Stimulated activated CD4-positive, alpha-beta T cell treated with anti-CD3 and anti-CD28 coated beads, TNF-alpha, amount 100 ng/mL, for 24 hours (primary cell): ENCODE data around the gene CLCNKA.
A peak's percentile ranks its signal among the peaks of the same experiment; 100 is the strongest.
"Not testable (repeated sequence)": the region's sequence is repeated elsewhere in the genome, so short reads cannot be mapped to it uniquely, and the experiment has no call there.

Experiments
- DNase-seq, 3 experiments: peaks; one replicate each; pipeline ENCODE4 v3.0.0-alpha.2; 2020; ENCODE audit warnings: low read depth in 3 of 3

Gene CLCNKA

DNA sequence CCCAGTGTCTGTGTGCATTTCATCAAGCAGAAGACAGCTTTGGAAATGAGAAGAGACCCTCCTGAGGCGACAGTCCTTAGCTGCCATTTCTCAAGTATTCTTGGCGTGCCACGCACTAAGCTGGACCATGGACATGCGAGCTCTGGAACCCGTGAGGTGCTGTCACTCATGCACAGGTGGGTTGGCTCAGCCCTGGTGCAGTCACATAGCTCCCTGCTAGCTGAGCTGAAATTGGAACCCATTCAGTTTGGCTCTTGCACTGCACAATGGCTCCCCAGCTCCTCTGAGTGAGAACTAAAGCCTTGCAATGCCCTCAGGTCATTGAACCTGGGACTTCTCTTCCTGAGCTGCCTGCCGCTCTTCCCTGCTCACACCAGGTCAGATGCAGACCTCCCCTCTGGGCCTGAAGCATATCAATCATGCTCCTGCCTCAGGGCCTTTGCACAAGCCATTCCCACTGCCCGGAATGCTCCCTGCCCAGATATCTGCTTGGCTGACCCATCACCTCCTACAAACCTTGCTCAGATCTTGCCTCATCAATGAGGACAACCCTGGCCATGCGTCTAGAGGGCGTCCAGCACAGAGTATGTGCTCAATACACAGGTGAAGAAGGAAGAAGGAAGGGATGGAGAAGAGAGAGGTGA, 24.1 kb upstream of the CLCNKA start:
- no peak for DNase-seq

DNA sequence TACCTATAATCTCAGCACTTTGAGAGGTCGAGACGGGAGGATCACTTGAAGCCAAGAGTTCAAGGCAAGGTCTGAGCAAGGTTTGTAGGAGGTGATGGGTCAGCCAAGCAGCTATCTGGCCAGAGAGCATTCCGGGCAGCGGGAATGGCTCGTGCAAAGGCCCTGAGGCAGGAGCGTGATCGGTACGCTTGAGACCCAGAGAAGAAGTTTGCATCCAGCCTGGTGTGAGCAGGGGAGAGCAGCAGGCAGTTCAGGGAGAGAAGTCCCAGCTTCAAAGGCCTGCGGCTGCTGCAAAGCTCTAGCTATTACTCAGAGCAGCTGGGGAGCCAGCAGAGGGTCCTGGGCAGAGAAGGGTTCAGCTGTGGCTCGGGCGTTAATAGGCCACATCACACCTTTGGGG, 22.9 kb upstream of the CLCNKA start:
- DNase-seq: no peak

DNA sequence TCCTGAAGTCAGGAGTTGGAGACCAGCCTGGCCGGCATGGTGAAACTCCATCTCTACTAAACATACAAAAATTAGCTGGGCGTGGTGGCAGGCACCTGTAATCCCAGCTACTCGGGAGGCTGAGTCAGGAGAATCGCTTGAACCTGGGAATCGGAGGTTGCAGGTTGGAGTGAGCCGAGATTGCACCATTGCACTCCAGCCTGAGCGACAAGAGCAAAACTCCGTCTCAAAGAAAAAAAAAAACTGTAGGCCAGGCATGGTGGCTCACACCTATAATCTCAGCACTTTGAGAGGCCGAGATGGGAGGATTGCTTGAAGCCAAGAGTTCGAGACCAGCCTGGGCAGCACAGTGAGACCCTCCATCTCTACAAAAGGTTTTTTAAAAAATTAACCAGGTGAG, 20.6 kb upstream of the CLCNKA start:
- DNase-seq: not testable (repeated sequence)

DNA sequence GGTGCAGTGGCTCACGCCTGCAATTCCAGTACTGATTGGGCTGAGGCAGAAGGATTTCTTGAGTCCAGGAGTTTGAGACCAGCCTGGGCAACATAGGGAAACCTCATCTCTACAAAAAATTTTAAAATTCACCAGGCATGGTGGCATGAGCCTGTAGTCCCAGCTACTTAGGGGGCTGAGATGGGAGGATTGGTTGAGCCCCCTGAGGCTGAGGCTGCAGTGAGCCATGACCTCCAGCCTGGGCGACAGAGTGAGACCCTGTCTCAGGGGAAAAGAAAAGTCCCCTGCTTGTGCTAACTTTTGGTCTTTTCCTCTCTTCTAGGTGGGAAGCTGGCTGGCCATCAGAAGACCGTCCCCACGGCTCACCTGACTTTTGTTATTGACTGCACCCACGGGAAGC, 16.2 kb upstream of the CLCNKA start:
- DNase-seq: no peak

DNA sequence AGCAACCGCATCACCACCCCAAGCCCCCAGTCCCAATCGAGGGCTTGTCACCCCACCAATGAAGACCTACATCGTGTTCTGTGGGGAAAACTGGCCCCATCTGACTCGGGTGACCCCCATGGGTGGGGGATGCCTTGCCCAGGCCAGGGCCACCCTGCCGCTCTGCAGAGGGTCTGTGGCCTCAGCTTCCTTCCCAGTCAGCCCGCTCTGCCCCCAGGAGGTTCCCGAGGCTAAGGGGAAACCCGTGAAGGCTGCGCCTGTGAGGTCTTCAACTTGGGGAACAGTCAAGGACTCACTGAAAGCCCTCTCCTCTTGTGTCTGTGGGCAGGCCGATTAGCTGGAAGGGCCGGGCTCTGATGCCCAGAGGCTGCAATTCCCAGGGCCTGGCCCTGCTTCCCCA, 15.8 kb upstream of the CLCNKA start:
- DNase-seq: no peak

DNA sequence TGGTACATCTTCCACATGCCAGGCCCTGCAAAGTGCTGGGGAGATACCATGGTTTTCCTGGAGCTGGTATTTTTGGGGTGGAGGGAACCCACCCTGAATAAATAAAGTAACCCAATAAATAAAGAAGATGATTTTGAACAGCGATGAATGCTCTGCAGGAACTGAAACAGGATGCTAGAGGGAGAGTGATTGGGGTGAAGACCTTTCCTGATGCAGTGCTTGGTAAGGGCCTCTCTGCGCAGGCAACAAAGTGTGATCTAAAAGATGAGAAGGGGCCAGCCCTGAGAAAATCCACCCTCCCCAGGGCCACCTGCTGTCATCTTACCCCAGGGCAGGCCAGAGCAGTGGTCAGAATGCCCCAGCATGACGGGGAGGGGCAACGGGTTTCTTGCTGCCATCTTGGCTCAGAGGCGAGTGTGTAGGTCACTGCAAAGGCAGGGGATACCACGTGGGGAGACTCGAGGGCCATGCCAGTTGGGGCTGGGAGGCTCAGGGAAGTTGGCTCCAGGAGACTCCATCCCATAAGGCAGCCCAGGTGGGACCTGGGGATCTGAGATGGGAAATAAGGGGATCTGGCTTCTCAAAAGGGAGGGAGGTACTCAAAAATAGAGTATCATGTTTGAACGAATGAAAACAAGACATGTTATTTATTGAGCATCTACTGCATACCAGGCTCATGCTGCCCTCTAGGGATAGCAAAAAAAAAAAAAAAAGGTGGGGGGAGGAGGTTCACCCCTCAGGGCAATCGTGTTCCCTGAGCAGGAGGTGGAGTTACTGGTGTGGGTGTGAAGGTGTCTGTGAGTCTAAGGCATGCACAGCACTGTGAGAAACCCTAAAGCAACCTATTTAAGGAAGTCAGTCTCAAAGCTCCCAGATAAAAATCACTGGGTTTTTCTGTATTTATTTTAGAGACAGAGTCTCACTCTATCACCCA, 15.0 kb upstream of the CLCNKA start:
- no peak for DNase-seq

DNA sequence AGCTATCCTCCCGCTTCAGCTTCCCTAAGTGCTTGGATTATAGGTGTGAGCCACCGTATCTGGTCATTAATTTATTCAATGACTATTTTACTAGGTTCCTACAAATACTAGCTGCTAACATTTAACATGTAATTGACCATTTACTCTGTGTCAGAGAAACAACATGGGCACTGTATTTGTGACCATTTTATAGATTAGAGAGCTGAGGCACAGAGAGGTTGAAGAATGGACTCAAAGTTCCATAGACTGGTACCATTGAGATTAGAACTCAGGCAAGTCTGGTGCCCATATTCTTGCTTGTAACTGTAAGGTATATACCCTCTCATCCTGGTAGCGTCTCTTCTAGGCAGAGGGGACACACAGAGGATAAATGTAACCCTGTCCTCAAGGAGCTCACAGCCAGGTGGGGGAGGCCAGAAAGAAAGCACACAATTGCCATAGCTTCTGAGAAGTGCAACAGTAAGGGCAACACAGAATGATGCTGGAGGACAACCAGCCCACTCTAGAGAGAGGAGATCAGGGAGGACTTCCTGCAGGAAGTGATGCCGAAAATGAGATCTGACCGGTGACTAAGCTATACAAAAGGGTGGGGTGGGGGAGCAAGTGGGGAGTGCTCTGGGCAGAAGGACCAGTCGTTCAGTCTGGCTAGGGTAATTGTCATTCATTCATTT, 14.0 kb upstream of the CLCNKA start:
- no peak for DNase-seq

DNA sequence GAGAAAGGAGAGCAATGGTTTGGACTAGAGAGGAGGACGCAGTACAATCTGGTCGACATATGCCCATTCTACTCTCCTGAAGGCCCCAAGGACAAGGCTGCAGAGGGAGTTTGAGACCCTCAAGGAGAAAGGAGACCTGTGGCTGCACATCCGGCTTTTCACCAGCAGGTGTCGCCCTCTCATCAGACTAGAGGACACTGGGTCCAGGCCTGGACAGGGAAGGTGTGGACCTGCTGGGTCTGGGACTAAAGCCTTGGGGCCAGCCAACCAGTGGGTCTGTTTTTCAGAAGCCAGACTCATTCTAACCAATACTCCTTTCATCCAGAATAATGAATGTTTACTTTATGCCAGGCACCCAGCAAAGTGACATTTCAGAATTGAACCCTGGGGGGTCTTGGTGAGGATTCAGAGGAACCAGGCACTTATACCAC, 12.8 kb upstream of the CLCNKA start:
- peak; percentile 48 to 76 (median 72) for DNase-seq

DNA sequence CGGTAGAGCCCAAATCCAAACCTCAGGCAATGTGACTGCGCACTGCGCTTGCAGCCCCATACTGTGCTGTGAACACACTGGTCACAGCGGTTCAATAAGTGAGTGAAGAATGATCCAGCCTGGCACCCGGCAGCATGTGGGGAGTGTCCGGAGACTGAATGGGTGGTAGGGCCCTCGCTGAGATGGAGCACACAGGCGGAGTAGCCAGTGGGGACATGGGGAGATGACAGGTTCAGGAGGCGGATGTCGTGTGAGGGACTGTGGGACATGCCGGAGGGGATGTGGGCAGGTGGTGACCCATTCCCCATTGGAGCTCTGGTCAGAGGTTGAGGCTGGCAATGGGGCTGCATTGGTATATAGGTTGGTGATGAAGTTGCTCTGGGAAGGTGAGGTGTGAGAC, 12.2 kb upstream of the CLCNKA start:
- no peak for DNase-seq

DNA sequence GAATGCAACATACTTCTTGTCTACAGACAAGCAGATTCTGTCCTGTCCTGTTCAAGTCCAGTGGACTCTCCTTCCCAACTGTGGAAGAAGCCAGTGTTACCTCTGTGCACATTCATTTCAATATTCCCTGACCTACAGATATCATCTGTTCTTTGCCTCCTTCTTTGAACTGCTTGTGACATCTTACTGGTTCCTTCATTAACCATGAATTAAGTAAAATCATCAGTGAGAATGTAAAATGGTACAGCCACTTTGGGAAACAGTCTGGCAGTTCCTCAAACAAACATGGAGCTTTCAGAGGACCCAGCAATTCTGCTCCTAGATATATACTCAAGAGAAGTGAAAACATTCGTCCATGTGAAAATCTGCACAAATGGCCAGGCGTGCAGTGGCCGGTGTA, 11.0 kb upstream of the CLCNKA start:
- no peak for DNase-seq

DNA sequence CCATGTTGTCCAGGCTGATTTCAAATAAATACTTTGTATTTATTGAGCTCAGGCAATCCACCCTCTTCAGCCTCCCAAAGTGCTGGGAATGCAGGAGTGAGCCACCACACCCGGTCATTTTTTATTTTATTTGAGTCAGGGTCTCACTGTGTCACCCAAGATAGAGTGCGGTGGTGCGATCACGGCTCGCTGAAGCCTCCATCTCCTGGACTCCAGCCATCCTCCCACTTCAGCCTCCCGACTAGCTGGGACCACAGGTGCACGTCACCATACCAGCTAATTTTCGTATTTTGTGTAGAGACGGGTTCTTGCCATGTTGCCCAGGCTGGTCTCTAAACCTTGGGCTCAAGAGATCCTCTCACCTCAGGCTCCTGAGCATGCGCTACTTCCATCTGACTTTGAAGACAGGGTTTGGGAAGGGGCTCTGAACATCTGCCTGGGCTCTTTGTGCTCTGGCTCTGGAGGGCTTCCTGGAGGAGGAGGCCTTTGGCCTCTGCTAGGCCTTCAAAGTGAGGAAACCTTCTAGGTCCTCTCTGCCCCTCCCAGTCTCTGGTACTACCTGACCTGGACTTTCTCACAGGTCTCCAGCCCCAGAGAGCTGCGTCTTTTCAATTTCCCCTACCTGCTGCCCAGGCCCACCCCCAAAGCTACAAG, 9.8 kb upstream of the CLCNKA start:
- no peak for DNase-seq

DNA sequence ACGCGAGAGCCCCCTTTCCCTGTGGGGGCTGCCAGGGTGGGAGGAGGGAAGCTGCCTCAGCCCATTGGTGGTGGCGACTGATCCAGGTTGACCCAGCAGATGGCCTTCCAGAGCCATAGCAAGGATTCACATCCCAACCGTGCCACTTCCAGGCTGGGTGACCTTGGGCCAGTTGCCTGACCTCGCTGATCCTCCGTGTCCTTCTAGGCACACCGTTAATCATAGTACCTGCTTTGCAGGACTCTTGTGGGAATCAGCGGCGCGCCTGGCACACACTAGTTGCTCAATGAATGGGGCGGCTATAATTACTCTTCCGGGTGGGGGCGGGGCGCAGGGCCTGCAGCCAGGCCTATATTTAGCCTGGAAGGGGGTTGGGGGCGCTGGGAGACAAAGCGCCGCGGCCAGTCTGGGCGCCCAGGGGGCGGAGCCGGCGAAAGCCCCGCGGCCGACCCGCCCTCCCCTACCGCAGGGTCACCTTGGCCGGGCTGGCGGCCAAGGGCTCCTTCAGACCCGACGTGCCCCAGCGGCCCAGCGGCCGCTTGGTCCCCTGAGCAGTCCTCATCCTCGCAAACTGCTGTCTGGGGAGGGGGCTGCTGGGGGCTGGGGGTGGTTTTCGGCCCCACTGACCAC, 9.1 kb upstream of the CLCNKA start:
- DNase-seq: peak in 1 of 3 experiments; percentile 40

DNA sequence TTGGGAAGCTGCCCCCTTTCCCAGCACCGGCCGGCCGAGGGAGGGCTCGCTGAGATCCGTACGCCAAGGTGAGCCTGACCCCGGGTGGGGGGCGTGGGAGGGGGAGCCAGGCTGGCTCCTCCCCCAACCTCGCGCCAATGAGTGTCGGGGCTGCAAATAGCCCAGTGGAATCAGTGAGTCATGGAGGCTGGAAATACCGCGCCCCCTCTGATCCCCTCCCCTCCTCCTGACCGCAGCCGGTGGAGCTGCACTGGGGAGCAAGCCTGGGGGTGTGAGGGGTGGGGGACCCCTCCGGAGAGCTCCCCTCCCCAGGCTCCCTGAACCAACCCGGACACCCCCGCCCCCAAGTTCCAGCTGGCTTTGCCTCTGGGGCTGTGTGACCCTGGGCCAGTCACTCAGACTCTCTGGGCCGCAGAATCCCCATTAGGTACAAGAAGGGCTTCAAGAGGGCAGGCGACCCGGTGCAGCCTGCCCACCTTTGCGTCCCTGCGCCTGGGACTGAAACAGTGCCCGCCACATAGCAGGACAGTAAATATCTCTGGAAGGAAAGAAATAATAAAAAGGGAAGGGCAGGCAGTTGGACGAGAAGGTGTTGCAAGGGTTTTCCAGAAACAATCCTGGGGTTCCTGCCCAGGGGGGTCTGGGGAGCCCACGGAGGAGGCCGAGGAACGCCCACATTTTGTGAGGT, 8.5 kb upstream of the CLCNKA start:
- DNase-seq: peak; percentile 36 to 56 (median 43)

DNA sequence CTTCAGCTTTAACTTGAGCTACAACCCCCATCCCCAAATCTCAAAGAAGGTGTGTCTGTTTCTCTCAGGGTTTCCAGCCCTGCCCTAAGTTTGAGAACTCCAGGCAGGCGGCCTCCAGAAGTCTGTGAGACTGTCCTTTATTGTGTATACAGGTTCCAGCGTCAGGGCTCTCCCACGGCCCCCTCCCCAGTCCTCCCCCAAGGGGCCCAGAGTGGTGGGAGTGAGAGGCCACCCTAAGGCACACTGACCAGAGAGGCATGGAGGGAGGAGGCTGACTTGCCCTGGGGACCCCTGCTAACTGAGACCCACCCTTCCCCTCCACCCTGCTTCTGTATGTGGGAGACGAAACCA, 8.0 kb upstream of the CLCNKA start:
- DNase-seq: no peak

DNA sequence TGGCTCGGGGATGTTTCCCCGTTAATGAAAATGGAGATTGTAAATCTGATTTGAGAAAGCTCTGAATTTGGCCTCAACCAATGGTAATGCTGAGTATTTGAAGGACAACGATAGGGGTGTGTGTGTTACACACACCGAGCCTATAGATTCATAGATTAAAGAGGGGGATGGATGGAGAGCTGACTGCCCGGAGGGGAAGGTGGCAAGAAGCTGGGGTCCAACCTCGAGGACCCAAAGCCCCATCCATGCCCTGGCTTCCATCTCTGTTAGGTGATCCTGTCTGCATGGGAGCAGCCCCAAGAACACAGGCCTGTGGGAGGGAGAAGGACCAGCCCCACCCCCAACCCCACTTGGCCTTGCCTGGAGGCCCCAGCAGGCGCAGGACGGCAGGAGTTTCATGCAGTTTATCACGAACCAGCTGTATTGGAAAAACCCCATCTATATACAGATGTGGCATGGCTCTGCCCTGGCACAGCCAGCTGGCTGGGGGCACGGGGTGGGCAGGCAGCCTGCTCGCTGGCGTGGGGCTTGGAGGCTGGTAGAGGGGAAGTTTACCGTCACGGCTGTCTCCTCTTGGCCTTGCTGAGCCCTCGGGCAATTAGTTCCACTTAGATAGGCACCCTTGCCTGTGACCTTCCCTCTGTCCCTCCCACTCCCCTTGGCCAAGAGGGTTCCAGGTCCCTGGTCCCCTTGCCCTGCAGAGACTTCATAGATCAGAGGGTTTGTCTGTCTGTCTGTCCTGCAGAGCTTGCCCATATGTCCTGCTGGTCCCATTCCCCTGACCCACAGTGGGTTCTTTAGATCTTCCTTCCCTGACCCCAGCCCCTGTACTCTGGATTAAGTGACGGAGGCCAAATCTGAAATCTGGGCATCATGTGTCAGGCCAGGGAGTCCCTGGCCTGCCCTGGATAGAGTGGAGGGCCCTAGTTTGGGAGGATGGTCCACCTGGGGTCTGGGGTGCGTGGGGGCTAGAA, 7.0 kb upstream of the CLCNKA start:
- no peak for DNase-seq

DNA sequence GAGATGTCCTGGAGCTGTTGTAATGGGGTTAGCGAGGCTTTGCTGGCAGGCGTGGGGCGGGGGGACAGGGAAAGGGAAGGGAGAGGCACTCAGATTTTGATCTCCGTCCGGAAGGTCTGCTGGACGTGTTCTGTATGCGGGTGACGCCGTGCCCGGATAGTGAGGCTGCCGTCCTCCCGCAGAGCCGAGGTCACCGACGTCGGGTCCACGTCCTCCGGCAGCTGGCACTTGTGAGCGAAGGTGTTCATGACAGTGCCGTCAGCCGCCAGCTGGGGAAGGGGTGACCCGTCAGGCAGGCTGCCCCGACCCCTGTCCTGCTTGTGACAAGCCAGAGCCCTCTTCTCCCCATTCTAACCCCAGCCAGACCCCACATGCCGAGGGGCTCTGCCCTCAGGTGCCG, 6.3 kb upstream of the CLCNKA start:
- no peak for DNase-seq

DNA sequence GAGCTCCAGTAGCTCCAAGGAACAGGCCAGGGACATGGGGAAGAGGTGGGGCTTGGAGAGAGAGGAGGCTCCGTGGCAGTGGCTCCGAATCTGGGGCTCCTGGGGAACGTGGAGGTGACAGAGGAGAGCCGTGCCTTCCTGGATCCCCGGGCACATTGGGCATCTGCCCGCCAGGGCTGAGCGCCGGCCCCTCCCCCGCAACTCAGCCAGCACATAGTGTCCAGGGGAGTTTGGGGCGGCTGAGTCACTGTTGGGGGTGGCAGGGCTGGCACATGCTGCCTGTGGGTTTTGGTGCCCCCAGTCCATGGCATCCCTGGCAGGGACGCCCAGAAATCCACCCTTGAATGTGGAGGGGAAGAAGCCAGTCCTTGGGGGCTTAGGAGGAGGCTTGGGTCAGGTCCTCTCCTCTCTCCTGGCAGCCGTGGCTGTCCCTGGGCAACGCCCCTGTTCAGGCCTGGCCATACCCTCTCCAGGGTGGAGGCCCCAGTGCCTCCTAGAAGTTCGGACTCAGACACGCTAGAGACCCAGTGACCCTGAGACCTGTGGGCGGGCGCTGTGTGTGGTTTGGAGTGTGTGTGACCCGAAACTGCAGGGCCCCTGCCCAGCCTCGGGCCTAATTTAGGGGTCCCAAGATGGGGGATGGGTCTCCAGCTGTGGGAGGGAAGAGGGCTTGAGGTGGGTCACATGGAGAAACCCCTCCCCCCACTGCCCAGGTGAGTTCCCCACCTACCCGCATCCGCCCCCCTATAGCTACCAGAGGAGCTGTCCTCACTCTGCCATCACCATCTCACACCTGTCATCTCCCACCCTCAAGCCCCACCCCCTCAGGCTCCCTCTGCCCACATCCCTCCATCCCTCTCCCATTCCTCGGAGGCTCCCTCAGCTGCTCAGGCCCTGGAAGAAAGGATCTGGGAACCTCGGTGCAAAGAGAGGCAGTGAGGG, 5.6 kb upstream of the CLCNKA start:
- DNase-seq: no peak

DNA sequence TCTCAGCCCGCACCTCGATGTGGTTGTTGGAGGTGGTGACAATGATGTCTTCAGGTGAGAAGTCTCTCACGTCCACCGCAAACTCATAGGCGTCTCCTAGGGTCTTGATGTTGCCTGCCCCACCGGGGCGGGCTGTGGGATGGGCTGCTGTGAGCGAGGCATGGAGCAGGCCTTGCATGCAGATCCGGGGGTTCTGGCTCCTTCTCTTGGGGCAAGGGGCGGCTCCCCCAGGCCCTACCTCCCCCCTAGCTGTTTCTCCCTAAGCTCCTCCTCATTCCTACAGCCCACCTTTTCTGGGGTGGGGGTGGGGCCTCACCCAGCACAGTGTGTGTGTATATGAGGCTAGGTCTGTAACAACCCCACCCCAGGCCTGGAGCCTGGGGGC, 4.8 kb upstream of the CLCNKA start:
- no peak for DNase-seq
